ENCODE results near the gene NADSYN1.
A peak's percentile ranks its signal among the peaks of the same experiment; 100 is the strongest.

The NADSYN1 gene

GRCh38 chr11:71433648-71434450, 19.2 kb upstream of the NADSYN1 start:
- DNase-seq (ENCODE audit: low read depth) = no peak

DNA sequence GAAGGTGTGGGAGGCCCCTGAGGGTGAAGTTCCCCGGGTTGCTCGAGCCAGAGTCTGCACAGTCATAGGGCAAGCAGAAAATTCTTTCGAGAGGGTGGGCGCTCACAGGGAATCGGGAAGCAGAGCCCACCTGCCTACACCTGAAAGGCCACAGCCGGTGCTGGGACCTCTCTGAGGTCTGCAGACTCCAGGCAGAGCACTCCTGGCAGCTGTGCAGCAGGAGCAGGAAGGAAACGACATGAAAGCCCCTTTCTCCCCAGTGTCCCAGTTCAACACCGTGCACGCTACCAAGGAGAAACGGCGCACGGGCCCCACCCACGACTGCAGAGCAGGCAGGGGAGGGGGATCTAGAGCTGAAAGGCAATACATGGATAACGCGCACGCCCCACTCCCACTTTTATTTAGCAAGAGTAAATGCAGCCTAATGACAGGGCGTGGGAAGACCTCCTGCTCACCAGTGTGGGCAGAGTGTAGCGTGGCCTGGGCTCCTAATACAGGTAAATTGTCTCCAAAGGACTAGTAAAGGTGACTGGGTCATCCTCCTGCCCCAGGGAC, 18.4 kb upstream of the NADSYN1 start:
- DNase-seq (ENCODE audit: low read depth) = no peak

DNA sequence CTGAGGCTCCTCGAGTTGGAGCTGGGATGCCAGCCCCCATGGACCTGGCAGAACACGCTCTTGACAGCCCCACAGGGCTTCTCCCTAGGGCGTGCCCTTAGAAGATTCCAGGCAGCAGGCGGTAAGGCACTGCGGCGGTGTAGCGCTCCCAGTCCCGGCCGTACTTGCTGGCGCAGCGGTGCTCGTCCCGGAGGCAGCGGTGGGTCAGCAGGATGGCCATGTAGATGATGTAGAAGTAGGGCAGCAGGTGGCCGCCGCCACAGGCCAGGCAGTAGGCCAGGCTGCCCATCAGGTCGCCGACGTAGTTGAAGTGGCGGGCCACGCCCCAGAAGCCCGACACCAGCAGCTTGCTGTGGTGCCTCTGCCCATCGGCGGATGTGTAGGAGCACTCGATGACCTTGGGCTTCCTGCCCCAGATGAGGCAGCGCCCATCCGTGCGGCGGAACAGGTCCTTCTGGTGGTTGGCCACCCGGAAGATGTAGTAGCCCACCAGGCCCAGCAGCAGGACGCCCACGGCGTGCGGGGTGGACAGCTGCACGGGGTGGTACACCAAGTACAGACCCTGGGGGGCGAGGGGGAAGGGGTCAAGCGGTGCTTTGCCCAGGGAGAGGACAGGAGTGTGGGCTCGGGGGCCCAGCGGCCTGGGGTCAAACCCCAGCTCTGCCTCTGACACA, 17.6 kb upstream of the NADSYN1 start:
- DNase-seq (ENCODE audit: low read depth) = no peak

GRCh38 chr11:71436861-71437260, 16.1 kb upstream of the NADSYN1 start:
- no peak for DNase-seq (ENCODE audit: low read depth)

- DNase-seq (ENCODE audit: low read depth) = no peak
These were observed 15.6 kb upstream of the NADSYN1 start for GRCh38 chr11:71437399-71437798.

DNA sequence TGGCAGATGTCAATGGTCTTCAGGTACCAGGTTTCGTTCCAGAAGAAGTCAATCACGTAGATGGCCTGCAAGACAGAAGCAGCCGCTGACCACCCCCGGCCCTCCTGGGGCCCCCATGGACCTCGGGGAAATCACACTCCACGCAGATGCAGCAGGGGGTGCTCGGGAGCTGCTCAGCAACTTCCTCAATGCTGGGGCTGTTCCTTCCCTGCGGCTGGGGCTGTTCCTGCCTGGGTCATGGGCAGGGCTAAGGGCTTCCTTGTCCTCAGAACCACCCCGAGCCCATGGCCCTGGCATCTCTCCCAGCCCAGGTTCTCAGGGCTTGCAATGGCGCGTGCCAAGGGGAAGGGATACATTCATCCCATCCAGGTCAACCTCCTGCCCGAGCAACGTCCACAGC, 15.1 kb upstream of the NADSYN1 start:
- DNase-seq (ENCODE audit: low read depth) = no peak

GRCh38 chr11:71438650-71439049, 14.4 kb upstream of the NADSYN1 start:
- DNase-seq (ENCODE audit: low read depth) = no peak

DNA sequence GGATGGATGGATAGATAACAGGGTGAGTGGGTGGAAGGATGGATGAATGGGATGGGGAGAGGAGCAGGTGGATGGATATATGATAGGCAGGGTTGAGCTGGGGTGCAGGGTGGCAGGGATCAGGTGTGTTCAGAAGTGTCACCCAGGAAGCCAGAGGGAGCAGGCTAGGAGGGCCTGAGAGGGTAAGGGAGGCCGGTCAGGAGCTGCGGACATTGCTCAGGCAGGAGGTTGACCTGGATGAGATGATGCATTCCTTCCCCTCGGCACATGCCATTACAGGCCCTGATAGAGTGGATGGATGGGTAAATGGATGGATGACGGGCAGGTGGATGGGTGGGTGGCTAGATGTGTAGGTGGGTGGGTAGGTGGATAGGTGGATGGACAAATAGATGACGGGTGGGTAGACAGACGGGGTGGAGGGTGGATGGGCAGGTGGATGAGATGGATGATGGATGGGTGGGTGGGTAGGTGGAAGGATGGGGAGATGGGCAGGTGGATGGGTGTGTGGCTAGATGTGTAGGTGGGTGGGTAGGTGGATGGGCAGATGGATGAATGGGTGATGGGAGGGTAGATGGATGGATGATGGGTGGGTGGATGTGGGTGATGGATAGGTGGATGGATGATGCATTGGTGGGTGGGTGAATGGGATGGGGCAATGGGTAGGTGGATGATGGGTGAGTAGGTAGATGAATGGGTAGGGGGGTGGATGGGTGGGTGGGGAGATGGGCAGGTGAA, 12.8 kb upstream of the NADSYN1 start:
- DNase-seq (ENCODE audit: low read depth) = no peak

GRCh38 chr11:71441251-71441650, 11.8 kb upstream of the NADSYN1 start:
- no peak for DNase-seq (ENCODE audit: low read depth)

DNA sequence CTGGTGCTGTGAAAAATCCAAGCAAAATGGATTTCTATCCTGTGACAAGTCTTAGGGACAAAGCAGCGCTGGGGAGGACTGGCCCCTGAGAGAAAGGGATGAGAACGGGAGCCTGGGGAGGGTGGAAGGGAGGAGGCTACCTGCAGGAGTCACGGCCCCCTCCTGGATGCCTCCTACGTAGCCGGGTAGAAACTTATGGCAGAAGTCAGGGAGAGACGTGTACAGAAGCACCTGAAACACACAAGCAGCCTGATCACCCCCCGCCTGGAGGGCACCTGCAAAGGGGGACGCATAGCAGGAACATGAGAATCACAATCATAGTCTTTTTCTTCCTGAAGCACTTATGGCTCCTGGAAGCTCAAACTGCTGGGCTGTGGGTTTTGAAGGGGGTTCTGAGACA, 10.9 kb upstream of the NADSYN1 start:
- DNase-seq (ENCODE audit: low read depth) = no peak

DNA sequence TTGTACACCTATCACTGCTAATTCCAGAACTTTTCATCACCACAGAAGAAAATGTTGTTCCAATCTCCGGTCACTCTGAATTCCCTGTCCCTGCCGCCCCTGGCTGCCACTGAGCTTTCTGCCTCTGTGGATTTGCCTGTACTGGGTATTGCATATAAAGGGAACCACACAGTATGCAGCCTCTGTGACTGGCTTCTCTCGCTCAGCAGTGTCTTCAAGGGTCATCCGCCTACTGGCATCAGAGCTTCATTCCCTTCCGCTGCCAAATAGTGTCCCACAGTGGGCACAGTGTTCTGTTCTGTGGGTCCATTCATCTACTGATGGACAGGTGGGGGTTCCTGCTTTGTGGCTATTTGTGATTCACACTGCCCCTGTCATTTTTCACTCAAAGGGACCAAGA, 10.1 kb upstream of the NADSYN1 start:
- DNase-seq (ENCODE audit: low read depth) = no peak

- no peak for DNase-seq (ENCODE audit: low read depth)
These were observed 9.1 kb upstream of the NADSYN1 start for GRCh38 chr11:71443736-71444445.

DNA sequence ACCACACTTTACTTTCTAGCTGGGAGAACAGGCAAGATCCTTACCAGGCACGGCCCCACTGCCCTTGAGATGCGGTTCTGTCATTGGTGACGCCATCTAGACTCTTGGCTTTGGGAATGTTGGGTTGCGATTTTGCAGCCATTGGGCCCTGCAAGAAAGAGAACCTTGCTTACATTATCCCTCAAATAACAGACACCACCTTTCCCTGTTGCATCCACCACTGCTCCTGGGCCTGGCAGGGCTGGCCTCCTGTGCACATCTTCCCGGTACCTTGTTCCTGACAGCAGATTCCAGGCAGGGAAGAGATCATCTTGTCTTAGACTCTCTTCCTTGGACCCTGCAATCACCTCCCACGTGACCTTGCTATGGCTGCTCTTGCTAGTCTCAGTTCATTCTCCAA, 8.2 kb upstream of the NADSYN1 start:
- no peak for DNase-seq (ENCODE audit: low read depth)

DNA sequence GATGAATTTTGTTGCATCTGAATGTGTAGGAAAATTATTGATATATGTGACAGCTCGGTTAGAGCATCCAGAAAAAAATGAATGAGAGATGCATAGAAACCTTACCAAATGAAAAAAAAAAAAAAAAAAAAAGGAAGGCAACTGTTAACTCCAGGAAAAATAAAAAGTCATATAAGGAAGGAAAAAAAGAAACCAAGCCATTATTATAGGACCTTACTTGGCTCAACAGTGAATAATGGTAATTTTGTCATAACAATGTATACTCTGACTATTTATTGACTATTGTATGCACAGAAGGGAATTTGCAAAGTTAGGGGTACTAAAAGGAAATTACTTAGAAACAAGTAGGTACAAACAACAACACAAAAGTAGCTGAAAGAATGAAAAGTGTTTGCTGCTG, 6.9 kb upstream of the NADSYN1 start:
- no peak for DNase-seq (ENCODE audit: low read depth)

DNA sequence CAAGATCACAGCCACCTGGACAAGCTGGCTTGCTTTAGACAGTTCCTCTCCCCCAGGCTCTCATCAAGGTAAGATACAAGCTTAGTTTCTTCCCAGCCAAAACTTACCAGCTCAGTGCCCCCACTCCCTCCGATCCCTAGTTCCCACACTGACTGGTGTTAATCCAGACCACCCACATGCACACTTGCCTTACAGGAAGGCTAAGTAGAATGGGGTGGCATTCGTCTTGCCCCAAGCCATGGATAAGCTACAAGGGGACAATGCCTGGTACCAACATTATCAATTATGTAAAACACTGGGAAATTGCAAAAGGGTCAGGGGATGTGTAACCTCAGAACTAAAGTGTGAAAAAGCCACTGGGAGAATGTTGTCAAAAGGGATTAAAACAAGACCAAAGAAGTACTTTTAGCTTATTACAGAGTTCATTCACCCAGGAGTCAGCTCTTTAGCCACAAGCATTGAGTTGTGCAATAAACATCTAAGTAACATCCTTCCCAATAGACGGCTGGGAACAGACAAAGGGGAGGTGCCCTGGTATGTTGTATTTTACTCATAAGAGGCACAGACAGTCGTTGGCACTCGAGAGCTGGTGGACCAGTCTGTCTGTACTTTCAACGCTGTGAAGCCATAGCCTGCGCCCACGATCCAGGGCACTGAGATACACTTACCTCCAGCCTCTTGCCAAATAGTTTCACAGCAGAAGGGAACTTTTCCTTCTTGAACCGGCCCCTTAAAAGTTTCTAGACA, 5.9 kb upstream of the NADSYN1 start:
- no peak for DNase-seq (ENCODE audit: low read depth)

- peak; percentile 19 for DNase-seq (ENCODE audit: low read depth)
These were observed 5.2 kb upstream of the NADSYN1 start for GRCh38 chr11:71447791-71448256.

GRCh38 chr11:71448257-71449171, 4.5 kb upstream of the NADSYN1 start, which contains the start of gene DHCR7:
TSS of gene DHCR7 (minus strand) at chr11:71448393. CDS start at chr11:71444952, 3,441 bp downstream.
- DNase-seq (ENCODE audit: low read depth) = peak; percentile 93

- no peak for DNase-seq (ENCODE audit: low read depth)
These were observed 3.4 kb upstream of the NADSYN1 start for GRCh38 chr11:71449596-71449995.

GRCh38 chr11:71450507-71450906, 2.5 kb upstream of the NADSYN1 start:
- DNase-seq (ENCODE audit: low read depth) = no peak

- no peak for DNase-seq (ENCODE audit: low read depth)
These were observed 2.1 kb upstream of the NADSYN1 start for GRCh38 chr11:71450939-71451338.

All from stimulated activated CD8-positive, alpha-beta memory T cell treated with anti-CD3 and anti-CD28 coated beads, Interleukin-4, amount 100 ng/mL, for 24 hours (primary cell).